Muscle of leg (tissue), 11 donors: ENCODE results near the gene KIF1C. TPM values are rescaled to one million over a fixed set of nuclear protein-coding genes. Genes with fewer than 3 reads are reported as not detected.
A peak's percentile ranks its signal among the peaks of the same experiment; 100 is the strongest.
"Not testable (repeated sequence)": the region's sequence is repeated elsewhere in the genome, so short reads cannot be mapped to it uniquely, and the experiment has no call there.

Experiments used
- DNase-seq: peaks from one replicate; pipeline ENCODE4 v3.0.0; 2013
- H3K27ac ChIP-seq: one replicate; pipeline ENCODE4 v1.5.1; 2013; ENCODE audit warnings: mild to moderate bottlenecking, low read length, control low read depth
- H3K27me3 ChIP-seq: one replicate; pipeline ENCODE4 v1.6.1; 2013; ENCODE audit warnings: low read length; ENCODE audit not compliant: control insufficient read depth, insufficient read depth
- H3K36me3 ChIP-seq: one replicate; pipeline ENCODE4 v1.6.1; 2013; ENCODE audit warnings: low read length; ENCODE audit not compliant: control insufficient read depth, insufficient read depth
- H3K4me1 ChIP-seq: one replicate; pipeline ENCODE4 v1.6.1; 2013; ENCODE audit warnings: low read length; ENCODE audit not compliant: control insufficient read depth, insufficient read depth
- H3K4me3 ChIP-seq: one replicate; pipeline ENCODE4 v1.5.1; 2013; ENCODE audit warnings: low read length, control low read depth
- H3K9me3 ChIP-seq: replicated peaks from 2 replicates; pipeline ENCODE4 v1.6.1; 2013; ENCODE audit warnings: low read depth, low read length; ENCODE audit not compliant: control insufficient read depth
- WGBS: methylation state at CpG from one replicate; pipeline ENCODE4 v1.1.5; 2013; ENCODE audit warnings: missing lambda C conversion rate; ENCODE audit not compliant: insufficient coverage; 5-methylcytosine and 5-hydroxymethylcytosine counted together
- polyA plus RNA-seq, 8 donors: library from polyadenylated mRNA; unstranded; fragments of 120-200 nt; gene quantifications; one replicate each; pipeline versions ENCODE4 v1.2.1 to v1.2.3, GENCODE V29; 2013; ENCODE audit warnings: inconsistent platforms in 1 of 8, low replicate concordance in 1 of 8; ENCODE audit not compliant: insufficient read length in 8 of 8, insufficient read depth in 1 of 8
- total RNA-seq: library from RNA; stranded (reverse); fragments of 120-200 nt; gene quantifications from one replicate; pipeline ENCODE4 v1.2.4, GENCODE V29; 2013

KIF1C gene
- total and polyA plus RNA-seq, 9 donors = 57.0 to 103 (median 93.6) TPM

- 86% methylated on average over 5 of the region's 6 CpGs for WGBS
- H3K36me3 ChIP-seq = peaks cover 22% of the 10 kb centered on the region
- H3K4me3 ChIP-seq = no peak overlapping the region
- H3K27me3 ChIP-seq = no peaks in the 10 kb centered on the region
- DNase-seq = no peak
- peaks cover 4% of the 10 kb centered on the region for H3K4me1 ChIP-seq
- H3K27ac ChIP-seq = no peak overlapping the region
- H3K9me3 ChIP-seq = no peaks in the 10 kb centered on the region
These were observed 29.5 kb downstream of the KIF1C start for GRCh38 chr17:5027299-5027698.

- Histone ChIP-seq H3K27me3 (no peaks in the 10 kb centered on the region), H3K4me3 (no peak overlapping the region), H3K36me3 (peaks cover 17% of the 10 kb centered on the region), H3K9me3 (no peaks in the 10 kb centered on the region), H3K27ac (no peak overlapping the region), H3K4me1 (peaks cover 4% of the 10 kb centered on the region)
- no peak for DNase-seq
- 54% methylated on average over 3 of the region's 5 CpGs for WGBS
These were observed 30.2 kb downstream of the KIF1C start for GRCh38 chr17:5027916-5028315.

GRCh38 chr17:5030168-5030567 is 32.4 kb downstream of the KIF1C start:
- H3K36me3 ChIP-seq, H3K27ac ChIP-seq, DNase-seq, H3K4me3 ChIP-seq, H3K4me1 ChIP-seq, H3K27me3 ChIP-seq, H3K9me3 ChIP-seq: not testable (repeated sequence)
- no CpG with 5 or more reads among the region's 2 CpGs for WGBS

GRCh38 chr17:5031365-5032082 is 33.8 kb downstream of the KIF1C start:
- peaks cover 15% of the 10 kb centered on the region for H3K27me3 ChIP-seq
- no peaks in the 10 kb centered on the region for H3K36me3 ChIP-seq
- peak overlapping the region; percentile 43 for H3K4me3 ChIP-seq
- peak overlapping the region; percentile 65 for H3K27ac ChIP-seq
- WGBS = 22% methylated on average over 4 of the region's 48 CpGs
- no peaks in the 10 kb centered on the region for H3K9me3 ChIP-seq
- peak; percentile 93 for DNase-seq
- H3K4me1 ChIP-seq = peaks cover 4% of the 10 kb centered on the region

- Histone ChIP-seq H3K9me3 (no peaks in the 10 kb centered on the region), H3K27ac (no peak overlapping the region), H3K36me3 (no peaks in the 10 kb centered on the region), H3K27me3 (peaks cover 15% of the 10 kb centered on the region), H3K4me1 (peaks cover 4% of the 10 kb centered on the region), H3K4me3 (no peak overlapping the region)
- WGBS = 96% methylated on average over 4 of the region's 6 CpGs
- no peak for DNase-seq
These were observed 35.1 kb downstream of the KIF1C start for GRCh38 chr17:5032865-5033264.

- 84% methylated on average over 11 of the region's 13 CpGs for WGBS
- no peak for DNase-seq
- Histone ChIP-seq H3K4me3 (no peak overlapping the region), H3K27ac (no peak overlapping the region), H3K36me3 (no peaks in the 10 kb centered on the region), H3K4me1 (peaks cover 4% of the 10 kb centered on the region), H3K27me3 (peaks cover 15% of the 10 kb centered on the region), H3K9me3 (no peaks in the 10 kb centered on the region)
These were observed 35.7 kb downstream of the KIF1C start for GRCh38 chr17:5033352-5034015.

- H3K27me3 ChIP-seq = peaks cover 15% of the 10 kb centered on the region
- DNase-seq = no peak
- no peak overlapping the region for H3K27ac ChIP-seq
- H3K4me3 ChIP-seq = no peak overlapping the region
- peaks cover 4% of the 10 kb centered on the region for H3K4me1 ChIP-seq
- no peaks in the 10 kb centered on the region for H3K9me3 ChIP-seq
- H3K36me3 ChIP-seq = no peaks in the 10 kb centered on the region
- WGBS = 88% methylated on average over 4 of the region's 5 CpGs
These were observed 36.3 kb downstream of the KIF1C start for GRCh38 chr17:5034063-5034462.

- 90% methylated on average over 14 of the region's 14 CpGs for WGBS
- Histone ChIP-seq H3K27ac (no peak overlapping the region), H3K9me3 (no peaks in the 10 kb centered on the region), H3K4me3 (no peak overlapping the region), H3K4me1 (peaks cover 4% of the 10 kb centered on the region), H3K36me3 (no peaks in the 10 kb centered on the region), H3K27me3 (peaks cover 15% of the 10 kb centered on the region)
- no peak for DNase-seq
These were observed 36.9 kb downstream of the KIF1C start for GRCh38 chr17:5034651-5035050.

GRCh38 chr17:5035315-5035714 is 37.6 kb downstream of the KIF1C start, which contains the start of gene SLC52A1:
Gene SLC52A1, minus strand, starts transcription at chr17:5035426. Its CDS starts 820 bp downstream, at chr17:5034606.
- DNase-seq = no peak
- Histone ChIP-seq H3K27ac (no peak within 1 kb of the TSS), H3K9me3 (no peaks in the 10 kb centered on the region), H3K4me1 (peaks cover 4% of the 10 kb centered on the region), H3K36me3 (no peaks in the 10 kb centered on the region), H3K27me3 (peaks cover 15% of the 10 kb centered on the region), H3K4me3 (no peak within 1 kb of the TSS)
- 9% methylated on average over 19 of the region's 24 CpGs for WGBS

- no peak overlapping the region for H3K4me3 ChIP-seq
- H3K9me3 ChIP-seq = no peaks in the 10 kb centered on the region
- WGBS = 67% methylated on average over 2 of the region's 15 CpGs
- no peak for DNase-seq
- no peaks in the 10 kb centered on the region for H3K36me3 ChIP-seq
- H3K4me1 ChIP-seq = no peaks in the 10 kb centered on the region
- H3K27me3 ChIP-seq = no peaks in the 10 kb centered on the region
- no peak overlapping the region for H3K27ac ChIP-seq
These were observed 44.6 kb downstream of the KIF1C start for GRCh38 chr17:5042157-5043022.
